ENCODE data around the gene IL18BP. TPM values are rescaled to one million over a fixed set of nuclear protein-coding genes. Genes with fewer than 3 reads are reported as not detected.

IL18BP gene
- total and polyA plus RNA-seq, 2 of the 13 experiments (the other 11 are each of a cell fraction or from before 2014, with no cell fraction given), result 4.1 to 12.8 TPM

DNA sequence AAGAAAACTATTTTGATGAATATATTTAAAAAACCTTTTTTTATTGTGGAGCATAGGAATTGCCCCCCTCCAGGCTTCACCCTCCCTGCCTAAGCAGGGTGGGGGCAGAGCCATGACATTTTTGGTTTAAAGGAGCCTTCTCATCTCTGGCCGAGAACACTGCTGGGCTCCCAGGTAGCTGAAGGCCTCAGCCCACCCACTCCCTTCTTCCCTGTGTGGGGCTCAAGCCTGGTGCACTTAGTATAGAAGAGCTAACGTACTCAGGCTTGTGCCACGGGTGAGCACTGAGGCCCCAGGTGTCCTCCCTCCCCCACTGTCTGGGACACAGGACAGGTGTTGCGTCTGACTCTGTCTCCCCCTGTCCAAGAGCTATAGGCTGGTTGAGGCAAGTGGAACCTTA is 2.2 kb upstream of the IL18BP start:
- Histone ChIP-seq H3K4me2 (ENCODE audit: low read depth, low read length) (no peak overlapping the region), H3K9me3 (ENCODE audit: low read length) (no peaks in the 10 kb centered on the region), H3K36me3 (replicated peaks in 1 of 2; ENCODE audit: control insufficient read depth in 1 of 2, insufficient read depth in 2 of 2, low read length in 2 of 2) (peaks cover 5 to 41% of the 10 kb centered on the region in 2 experiments; a peak in 4 of 5 replicates), H3K27me3 (ENCODE audit: control insufficient read depth in 1 of 2, insufficient read depth in 2 of 2, low read length in 2 of 2) (no peaks in the 10 kb centered on the region), H2AFZ (ENCODE audit: low read length) (no peak overlapping the region), H3K9ac (ENCODE audit: insufficient read depth, low read depth, low read length) (no peak overlapping the region), H3K27ac (ENCODE audit: extremely low read length, insufficient read depth, low read length) (no peak overlapping the region), H3K79me2 (ENCODE audit: insufficient read depth, low read length) (no peaks in the 10 kb centered on the region), H3K4me3 (replicated peaks in 1 of 3; ENCODE audit: insufficient read depth in 1 of 3, low read depth in 2 of 3, low read length in 3 of 3) (no peak overlapping the region), H4K20me1 (ENCODE audit: insufficient read depth, low read length) (no peaks in the 10 kb centered on the region), H3K4me1 (ENCODE audit: insufficient read depth, low read length) (no peaks in the 10 kb centered on the region)
- ChIA-PET POLR2A (no interaction called here), CTCF (ENCODE audit: low intra/inter-chr PET ratio, low total read pairs) (no interaction called here)
- 100% methylated on average over 2 of the region's 4 CpGs for WGBS (ENCODE audit: low lambda C conversion rate)
- DNase-seq (ENCODE audit: low spot score), result no peak
- no peak for FAIRE-seq
- no peak for ATAC-seq
- no peak for TF ChIP-seq ZNF251 (CRISPR knock-in tag; IDR thresholded peaks at IDR 0.05)
- TF ChIP-seq GZF1 (CRISPR knock-in tag; IDR thresholded peaks at IDR 0.05), result no peak
- no peak for TF ChIP-seq ZNF605 (CRISPR knock-in tag; IDR thresholded peaks at IDR 0.05)
- no peak for TF ChIP-seq ZNF83 (CRISPR knock-in tag; IDR thresholded peaks at IDR 0.05; ENCODE audit: borderline replicate concordance)
- no peak for TF ChIP-seq ZNF841 (CRISPR knock-in tag; IDR thresholded peaks at IDR 0.05; ENCODE audit: borderline replicate concordance)
- TF ChIP-seq ZFP36L2 (CRISPR knock-in tag; IDR thresholded peaks at IDR 0.05), result no peak
- TF ChIP-seq JUNB (CRISPR knock-in tag; IDR thresholded peaks at IDR 0.05; ENCODE audit: borderline replicate concordance), result no peak
- TF ChIP-seq ZNF326 (CRISPR knock-in tag; IDR thresholded peaks at IDR 0.05; ENCODE audit: borderline replicate concordance), result no peak
- TF ChIP-seq RARG (CRISPR knock-in tag; IDR thresholded peaks at IDR 0.05; ENCODE audit: low read depth), result no peak
- TF ChIP-seq NAIF1 (CRISPR knock-in tag; IDR thresholded peaks at IDR 0.05; ENCODE audit: borderline replicate concordance), result no peak
- in situ Hi-C loops (cut with HindIII; ENCODE audit: extremely low pct_ligation_motif_present, low pct_unique_long_range_greater_than_20kb) (no loop called here), intact Hi-C loops (cut with micrococcal nuclease; ENCODE audit: unreplicated experiment) (no loop called here)
- no TSS peak for BruUV-seq (replicated peaks)

DNA sequence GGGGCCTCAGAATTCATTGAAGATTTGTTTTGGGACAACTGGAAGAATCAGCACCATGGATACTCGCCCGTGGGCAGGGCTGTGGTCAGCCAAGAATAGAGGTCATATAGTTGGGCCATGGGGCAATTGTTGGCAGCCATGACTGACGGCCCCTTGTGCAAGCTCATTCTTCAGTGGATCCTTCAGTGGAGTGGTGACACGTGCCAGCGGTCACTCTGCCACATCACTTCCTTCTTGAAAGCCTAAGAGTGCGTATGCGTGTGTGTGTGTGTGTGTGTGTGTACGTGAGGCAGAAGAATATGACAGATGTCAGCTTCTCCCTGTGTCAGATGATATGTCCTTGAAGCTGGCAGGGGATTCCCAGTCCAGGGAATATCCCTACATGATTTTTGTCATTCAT is 1.8 kb upstream of the IL18BP start:
- FAIRE-seq (no peak), DNase-seq (ENCODE audit: low spot score) (no peak), ATAC-seq (no peak)
- intact Hi-C loops (cut with micrococcal nuclease; ENCODE audit: unreplicated experiment), result no loop called here
- H3K4me2 ChIP-seq (ENCODE audit: low read depth, low read length), result no peak overlapping the region
- H3K36me3 ChIP-seq (replicated peaks in 1 of 2; ENCODE audit: control insufficient read depth in 1 of 2, insufficient read depth in 2 of 2, low read length in 2 of 2), result peaks cover 9 to 42% of the 10 kb centered on the region in 2 experiments; a peak in 4 of 5 replicates
- H3K4me1 ChIP-seq (ENCODE audit: insufficient read depth, low read length), result no peaks in the 10 kb centered on the region
- no peaks in the 10 kb centered on the region for H3K9me3 ChIP-seq (ENCODE audit: low read length)
- ChIA-PET CTCF (ENCODE audit: low intra/inter-chr PET ratio, low total read pairs) (no interaction called here), POLR2A (no interaction called here)
- no peak overlapping the region for H3K4me3 ChIP-seq (replicated peaks in 1 of 3; ENCODE audit: insufficient read depth in 1 of 3, low read depth in 2 of 3, low read length in 3 of 3)
- H4K20me1 ChIP-seq (ENCODE audit: insufficient read depth, low read length), result no peaks in the 10 kb centered on the region
- no peak overlapping the region for H2AFZ ChIP-seq (ENCODE audit: low read length)
- TF ChIP-seq ZNF724P (CRISPR knock-in tag; IDR thresholded peaks at IDR 0.05; ENCODE audit: borderline replicate concordance) (no peak), NFYB (CRISPR knock-in tag; IDR thresholded peaks at IDR 0.05) (no peak), KDM6A (CRISPR knock-in tag; IDR thresholded peaks at IDR 0.05; ENCODE audit: low read depth) (no peak), ZNF430 (CRISPR knock-in tag; IDR thresholded peaks at IDR 0.05) (no peak), MAF1 (CRISPR knock-in tag; IDR thresholded peaks at IDR 0.05; ENCODE audit: borderline replicate concordance) (no peak), ZNF260 (CRISPR knock-in tag; IDR thresholded peaks at IDR 0.05; ENCODE audit: borderline replicate concordance, low read depth) (no peak), NFE2L1 (CRISPR knock-in tag; IDR thresholded peaks at IDR 0.05; ENCODE audit: borderline replicate concordance) (no peak), ZNF382 (CRISPR knock-in tag; IDR thresholded peaks at IDR 0.05; ENCODE audit: borderline replicate concordance) (no peak), ZEB1 (IDR thresholded peaks at IDR 0.05; ENCODE audit: insufficient replicate concordance, low read depth) (no peak)
- no peaks in the 10 kb centered on the region for H3K27me3 ChIP-seq (ENCODE audit: control insufficient read depth in 1 of 2, insufficient read depth in 2 of 2, low read length in 2 of 2)
- in situ Hi-C loops (cut with HindIII; ENCODE audit: extremely low pct_ligation_motif_present, low pct_unique_long_range_greater_than_20kb), result no loop called here
- H3K79me2 ChIP-seq (ENCODE audit: insufficient read depth, low read length), result no peaks in the 10 kb centered on the region
- no peak overlapping the region for H3K9ac ChIP-seq (ENCODE audit: insufficient read depth, low read depth, low read length)
- WGBS (ENCODE audit: low lambda C conversion rate), result 93% methylated on average over 6 of the region's 8 CpGs
- BruUV-seq (replicated peaks), result no TSS peak
- no peak overlapping the region for H3K27ac ChIP-seq (ENCODE audit: extremely low read length, insufficient read depth, low read length)
